IPS-15b (cell line): ENCODE data around the gene ZFAND2A.
"Not testable (repeated sequence)": the region's sequence is repeated elsewhere in the genome, so short reads cannot be mapped to it uniquely, and the experiment has no call there.

ENCODE experiments used
- H3K27me3 ChIP-seq: one replicate; pipeline ENCODE4 v1.6.1; 2013; ENCODE audit warnings: low read length; ENCODE audit not compliant: control insufficient read depth, insufficient read depth
- H3K36me3 ChIP-seq: one replicate; pipeline ENCODE4 v1.6.1; 2013; ENCODE audit warnings: low read length; ENCODE audit not compliant: control insufficient read depth, insufficient read depth
- H3K4me1 ChIP-seq: one replicate; pipeline ENCODE4 v1.6.1; 2013; ENCODE audit warnings: mild to moderate bottlenecking, low read length; ENCODE audit not compliant: control insufficient read depth, insufficient read depth
- H3K4me3 ChIP-seq: one replicate; pipeline ENCODE4 v1.5.1; 2013; ENCODE audit warnings: low read depth, low read length
- H3K9ac ChIP-seq: one replicate; pipeline ENCODE4 v1.6.1; 2013; ENCODE audit warnings: low read depth, mild to moderate bottlenecking, low read length
- H3K9me3 ChIP-seq: one replicate; pipeline ENCODE4 v1.6.1; 2013; ENCODE audit warnings: mild to moderate bottlenecking, low read length; ENCODE audit not compliant: control insufficient read depth, insufficient read depth

The ZFAND2A gene

GRCh38 chr7:1115171-1116045 lies 44.6 kb downstream of the ZFAND2A start:
- H3K9me3 ChIP-seq, H3K9ac ChIP-seq, H3K4me1 ChIP-seq, H3K4me3 ChIP-seq, H3K27me3 ChIP-seq, H3K36me3 ChIP-seq: not testable (repeated sequence)

DNA sequence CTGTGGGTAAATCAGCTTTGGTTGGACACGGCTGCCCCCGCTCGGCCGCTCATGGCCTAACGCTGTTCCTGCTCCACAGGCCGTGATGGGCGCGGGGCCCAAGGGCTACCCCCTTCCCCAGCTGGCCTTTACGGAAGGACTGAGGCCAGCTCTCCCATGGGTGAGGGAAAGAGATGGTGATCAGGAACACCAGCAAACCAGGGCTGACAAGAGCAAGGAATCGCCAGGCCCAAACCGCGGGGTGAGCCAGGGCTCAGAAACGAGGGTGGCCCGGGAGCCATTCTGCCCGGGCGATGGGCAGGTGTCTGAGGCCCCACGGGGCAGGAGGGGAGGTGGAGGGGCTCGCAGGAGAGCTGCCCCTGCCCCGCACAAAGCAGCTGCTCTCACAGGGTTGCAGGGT lies 45.5 kb downstream of the ZFAND2A start:
- no peaks in the 10 kb centered on the region for H3K4me1 ChIP-seq
- H3K36me3 ChIP-seq: peaks cover 6% of the 10 kb centered on the region
- H3K9me3 ChIP-seq: no peaks in the 10 kb centered on the region
- H3K9ac ChIP-seq: no peak overlapping the region
- H3K4me3 ChIP-seq: no peak overlapping the region
- H3K27me3 ChIP-seq: no peaks in the 10 kb centered on the region

GRCh38 chr7:1114088-1114487 lies 45.9 kb downstream of the ZFAND2A start:
- no peaks in the 10 kb centered on the region for H3K27me3 ChIP-seq
- H3K4me3 ChIP-seq: no peak overlapping the region
- H3K9me3 ChIP-seq: no peaks in the 10 kb centered on the region
- H3K9ac ChIP-seq: no peak overlapping the region
- peaks cover 6% of the 10 kb centered on the region for H3K36me3 ChIP-seq
- no peaks in the 10 kb centered on the region for H3K4me1 ChIP-seq

DNA sequence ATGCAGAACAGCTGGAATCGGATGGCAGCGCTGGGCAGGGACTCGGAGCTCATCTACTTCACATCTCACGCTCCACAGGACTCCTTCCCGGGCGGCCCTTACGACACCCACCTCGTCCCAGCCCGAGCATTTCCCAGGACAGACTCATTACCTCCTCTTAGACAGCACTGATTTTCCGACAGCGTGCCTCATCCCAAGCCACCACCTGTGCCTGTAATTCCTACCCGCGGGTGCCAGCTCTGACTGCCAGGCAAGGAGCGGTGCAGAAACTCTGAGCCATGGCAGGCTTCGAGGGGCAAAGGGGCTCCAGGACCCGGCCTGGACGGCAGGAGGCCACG lies 46.5 kb downstream of the ZFAND2A start:
- no peak overlapping the region for H3K9ac ChIP-seq
- no peaks in the 10 kb centered on the region for H3K9me3 ChIP-seq
- peaks cover 6% of the 10 kb centered on the region for H3K36me3 ChIP-seq
- H3K4me3 ChIP-seq: no peak overlapping the region
- H3K4me1 ChIP-seq: no peaks in the 10 kb centered on the region
- H3K27me3 ChIP-seq: no peaks in the 10 kb centered on the region

DNA sequence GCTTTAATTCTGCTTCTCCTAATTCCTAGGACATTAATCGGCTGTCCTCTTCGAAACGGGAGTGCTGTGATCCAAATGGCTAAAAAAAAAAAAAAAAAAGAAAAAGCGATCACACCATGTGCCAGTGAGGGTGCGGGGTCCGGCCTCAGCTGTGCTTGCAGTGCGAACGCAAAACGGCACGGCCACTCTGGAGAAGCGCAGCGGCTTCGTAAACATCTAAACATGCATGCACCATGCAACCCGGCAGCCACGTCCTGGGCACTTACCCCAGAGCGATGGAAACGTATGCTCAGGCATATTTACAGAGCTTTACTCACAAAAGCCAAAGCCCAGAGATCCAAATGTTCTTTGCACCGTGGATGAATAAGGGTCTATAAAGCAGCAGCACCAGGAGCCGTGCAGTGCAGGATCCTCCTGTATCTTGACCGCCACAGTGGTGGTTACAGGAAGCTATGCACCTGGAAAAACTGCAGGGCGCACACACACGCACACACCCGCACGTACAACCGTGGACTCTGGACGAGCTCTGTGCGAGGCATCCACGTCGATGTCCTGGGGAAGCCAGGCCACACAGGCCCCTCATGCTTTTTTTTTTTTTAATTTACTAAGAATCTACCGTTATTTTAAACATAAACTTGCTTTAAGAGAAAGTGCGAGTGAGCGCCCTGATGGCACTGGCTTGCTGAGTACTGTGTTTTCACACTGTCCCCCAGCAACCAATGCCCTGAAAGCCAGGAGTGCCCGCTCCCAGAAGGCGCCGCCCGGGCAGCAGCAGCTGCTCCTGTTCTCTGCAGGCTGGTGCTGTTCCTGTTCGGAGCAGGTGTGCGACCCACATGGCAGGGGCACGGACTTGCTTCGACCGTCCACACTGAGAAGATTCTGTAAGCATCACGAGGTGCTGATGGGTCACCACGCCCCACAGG lies 47.1 kb downstream of the ZFAND2A start:
- Histone ChIP-seq H3K4me1 (no peaks in the 10 kb centered on the region), H3K36me3 (peaks cover 6% of the 10 kb centered on the region), H3K9me3 (no peaks in the 10 kb centered on the region), H3K27me3 (no peaks in the 10 kb centered on the region), H3K9ac (no peak overlapping the region), H3K4me3 (no peak overlapping the region)

GRCh38 chr7:1112109-1112508 lies 47.9 kb downstream of the ZFAND2A start:
- Histone ChIP-seq H3K9me3 (no peaks in the 10 kb centered on the region), H3K27me3 (no peaks in the 10 kb centered on the region), H3K4me1 (no peaks in the 10 kb centered on the region), H3K4me3 (no peak overlapping the region), H3K36me3 (peaks cover 6% of the 10 kb centered on the region), H3K9ac (no peak overlapping the region)

GRCh38 chr7:1111156-1111555 lies 48.8 kb downstream of the ZFAND2A start:
- H3K36me3 ChIP-seq: peaks cover 6% of the 10 kb centered on the region
- no peak overlapping the region for H3K4me3 ChIP-seq
- no peaks in the 10 kb centered on the region for H3K4me1 ChIP-seq
- H3K9ac ChIP-seq: no peak overlapping the region
- H3K9me3 ChIP-seq: no peaks in the 10 kb centered on the region
- no peaks in the 10 kb centered on the region for H3K27me3 ChIP-seq

GRCh38 chr7:1110358-1110757 lies 49.6 kb downstream of the ZFAND2A start:
- no peaks in the 10 kb centered on the region for H3K4me1 ChIP-seq
- no peak overlapping the region for H3K9ac ChIP-seq
- H3K9me3 ChIP-seq: no peaks in the 10 kb centered on the region
- H3K4me3 ChIP-seq: no peak overlapping the region
- H3K27me3 ChIP-seq: no peaks in the 10 kb centered on the region
- peaks cover 6% of the 10 kb centered on the region for H3K36me3 ChIP-seq

DNA sequence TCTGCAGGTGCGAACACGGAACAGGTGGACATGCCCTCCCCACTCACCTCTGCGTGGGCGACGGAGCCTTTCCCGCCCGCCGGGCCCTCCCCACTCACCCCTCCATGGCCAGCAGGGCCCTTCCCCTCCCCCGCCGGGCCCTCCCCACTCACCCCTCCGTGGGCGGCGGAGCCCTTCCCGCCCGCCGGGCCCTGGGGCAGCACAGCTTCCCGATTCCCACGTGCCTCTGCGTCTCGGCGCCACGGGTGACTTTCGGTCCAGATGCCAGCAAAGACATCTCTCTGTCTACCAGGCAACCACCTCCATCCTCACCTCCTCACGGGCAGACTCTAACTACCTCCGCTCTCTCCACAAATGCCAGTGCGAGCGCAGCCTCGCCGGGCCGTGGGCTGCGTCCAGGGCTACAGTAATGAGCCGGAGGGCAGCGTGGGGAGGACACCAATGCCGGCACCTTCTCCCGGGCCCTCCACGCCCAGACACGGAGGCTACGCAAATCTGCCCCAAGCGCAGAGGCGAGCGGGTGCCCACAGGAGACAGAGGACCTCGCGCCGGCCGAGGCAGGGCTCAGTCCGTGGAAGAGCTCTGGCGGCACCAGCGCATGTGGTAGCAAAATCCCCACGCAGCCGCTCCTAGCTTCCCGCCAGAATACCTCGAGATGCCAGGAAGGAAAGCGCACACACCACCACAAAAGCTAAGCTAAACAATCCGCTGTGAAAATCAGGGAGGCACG lies 50.2 kb downstream of the ZFAND2A start:
- Histone ChIP-seq H3K36me3 (peaks cover 3% of the 10 kb centered on the region), H3K9ac (no peak overlapping the region), H3K9me3 (no peaks in the 10 kb centered on the region), H3K27me3 (no peaks in the 10 kb centered on the region), H3K4me1 (no peaks in the 10 kb centered on the region), H3K4me3 (no peak overlapping the region)

DNA sequence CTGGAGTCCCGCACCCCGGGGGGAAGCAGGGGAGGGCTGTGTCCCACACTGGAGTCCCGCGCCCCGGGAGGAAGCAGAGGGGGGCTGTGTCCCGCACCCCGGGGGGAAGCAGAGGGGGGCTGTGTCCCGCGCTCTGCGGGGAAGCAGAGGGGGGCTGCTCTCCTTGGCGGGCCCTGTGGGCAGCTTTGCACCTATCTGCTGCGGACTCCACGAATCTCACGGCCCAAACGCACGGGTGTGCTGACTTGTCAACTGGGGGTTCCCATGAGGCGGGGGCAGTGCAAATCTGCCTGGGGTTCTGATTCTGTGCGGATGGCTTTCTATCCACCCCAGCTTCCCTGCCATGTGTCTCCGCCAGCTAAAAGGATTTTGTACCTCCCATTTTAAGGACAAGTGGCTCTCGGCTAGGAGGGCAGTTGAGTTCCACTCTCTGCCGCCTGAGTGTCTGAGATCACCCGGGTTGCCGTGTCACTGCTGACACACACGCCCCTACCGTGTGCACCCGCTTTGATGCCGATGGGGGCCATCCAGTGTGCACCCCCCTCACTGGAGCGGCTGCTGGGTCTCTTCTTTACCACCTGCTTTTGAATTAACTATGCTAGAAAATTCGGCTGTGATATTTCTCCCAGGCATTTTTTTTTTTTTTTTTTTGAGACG lies 51.6 kb downstream of the ZFAND2A start:
- no peak overlapping the region for H3K4me3 ChIP-seq
- H3K27me3 ChIP-seq: no peaks in the 10 kb centered on the region
- H3K4me1 ChIP-seq: no peaks in the 10 kb centered on the region
- H3K9ac ChIP-seq: no peak overlapping the region
- peaks cover 3% of the 10 kb centered on the region for H3K36me3 ChIP-seq
- H3K9me3 ChIP-seq: no peaks in the 10 kb centered on the region

GRCh38 chr7:1106793-1107421 lies 53.1 kb downstream of the ZFAND2A start:
- H3K4me3 ChIP-seq: no peak overlapping the region
- H3K9me3 ChIP-seq: no peaks in the 10 kb centered on the region
- peaks cover 3% of the 10 kb centered on the region for H3K36me3 ChIP-seq
- H3K27me3 ChIP-seq: no peaks in the 10 kb centered on the region
- no peaks in the 10 kb centered on the region for H3K4me1 ChIP-seq
- no peak overlapping the region for H3K9ac ChIP-seq
